ENCODE data around the gene RNU1-4.
"Not testable (repeated sequence)": the region's sequence is repeated elsewhere in the genome, so short reads cannot be mapped to it uniquely, and the experiment has no call there.

The RNU1-4 gene

GRCh38 chr1:16709659-16710087 lies 30.6 kb upstream of the RNU1-4 start:
- DNase-seq, result peak; percentile 60

DNA sequence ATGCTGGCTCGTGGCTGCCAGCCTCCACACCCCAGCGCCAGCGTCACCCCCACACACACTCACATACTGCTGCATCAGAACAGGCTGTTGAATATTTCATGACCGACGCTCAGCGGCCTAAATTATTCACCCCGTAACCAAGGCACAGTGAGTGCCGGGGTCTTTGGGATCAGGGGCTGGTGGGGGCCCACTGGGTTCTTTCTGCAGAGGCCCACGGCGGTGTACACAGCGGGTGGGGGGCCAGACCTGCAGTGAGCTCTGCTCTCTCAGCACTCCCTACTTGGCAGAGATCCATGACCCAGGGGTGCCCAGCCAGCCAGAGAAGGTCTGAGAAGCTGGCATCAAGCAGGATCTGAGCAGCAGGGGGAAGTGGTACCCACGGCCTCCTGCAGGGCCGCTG lies 29.7 kb upstream of the RNU1-4 start:
- not testable (repeated sequence) for DNase-seq

- not testable (repeated sequence) for DNase-seq
Measured at GRCh38 chr1:16712131-16712530, 28.2 kb upstream of the RNU1-4 start.

DNA sequence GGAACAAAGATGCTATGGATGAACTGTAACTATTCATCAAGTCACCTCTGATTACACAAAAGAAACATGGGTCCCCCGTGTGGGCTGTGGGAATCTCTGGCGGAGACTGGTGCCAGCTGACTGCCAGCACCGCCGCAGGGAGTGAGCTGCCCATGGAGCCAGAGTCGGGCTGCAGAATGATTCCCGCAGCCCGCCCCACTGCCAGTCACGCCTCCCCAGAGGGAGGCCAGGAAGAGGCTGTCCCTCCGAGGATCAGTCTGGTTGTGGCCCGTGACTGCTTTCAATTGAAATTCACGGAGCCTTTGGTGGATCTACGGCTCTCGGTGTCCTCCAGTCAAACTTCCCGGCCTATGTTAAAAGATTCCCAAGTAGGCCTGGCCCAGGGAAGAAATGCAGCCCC lies 27.7 kb upstream of the RNU1-4 start:
- DNase-seq, result not testable (repeated sequence)

- DNase-seq, result not testable (repeated sequence)
Measured at GRCh38 chr1:16712984-16713383, 27.3 kb upstream of the RNU1-4 start.

DNA sequence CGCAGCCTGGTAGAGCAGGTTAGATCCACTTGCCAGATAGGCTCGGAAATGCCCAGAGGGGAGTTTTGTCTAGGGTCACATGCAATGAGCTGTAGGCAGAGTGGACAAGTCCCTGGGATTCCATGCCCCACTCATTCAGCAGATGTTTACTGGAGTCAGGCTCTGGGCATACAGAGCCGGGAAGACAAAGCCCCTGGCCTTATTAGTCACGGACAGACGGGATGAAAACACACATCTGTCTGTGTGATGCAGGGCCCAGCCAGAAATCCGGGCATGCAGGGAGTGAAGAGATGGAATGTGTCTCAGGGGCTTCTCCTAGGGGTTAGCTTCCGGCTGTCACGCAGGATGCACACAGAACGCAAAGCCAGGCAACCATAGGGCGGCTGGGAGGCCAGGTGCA lies 26.8 kb upstream of the RNU1-4 start:
- not testable (repeated sequence) for DNase-seq

GRCh38 chr1:16716691-16717335 lies 23.5 kb upstream of the RNU1-4 start:
- DNase-seq, result no peak

DNA sequence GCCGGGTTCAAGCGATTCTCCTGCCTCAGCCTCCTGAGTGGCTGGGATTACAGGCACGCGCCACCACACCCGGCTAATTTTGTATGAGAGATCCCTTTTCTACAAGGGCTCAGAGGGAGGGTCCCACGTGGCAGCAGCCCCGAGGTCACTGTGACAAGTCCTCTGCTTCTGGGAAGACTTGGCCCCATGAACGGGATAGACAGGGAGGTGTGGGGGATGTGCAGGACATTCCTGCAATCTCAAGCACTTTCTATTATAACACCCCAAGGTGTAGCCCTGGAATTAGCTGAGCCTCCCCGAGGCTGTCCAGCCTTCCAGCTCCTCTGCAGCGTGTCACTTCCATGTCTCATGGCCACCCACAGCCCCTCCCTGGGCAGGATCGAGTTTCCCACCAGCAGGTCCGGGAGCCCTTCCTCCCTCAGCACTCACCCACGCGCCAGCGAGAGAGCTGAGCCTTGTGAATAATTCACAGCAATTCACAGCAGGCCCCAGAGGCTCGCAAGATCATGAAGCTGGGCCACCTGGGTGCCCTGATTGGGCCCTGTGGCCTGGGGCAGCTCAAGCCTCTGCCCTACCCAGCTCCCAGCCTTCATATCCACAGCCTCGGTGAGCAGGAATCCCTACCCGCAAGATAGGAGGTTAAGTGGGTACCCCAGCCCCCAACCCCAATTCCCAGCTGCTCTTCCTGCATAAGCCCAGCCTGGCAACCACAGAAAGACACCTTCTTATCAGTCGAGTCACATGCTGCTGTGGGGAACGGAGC lies 22.8 kb upstream of the RNU1-4 start:
- no peak for DNase-seq

DNA sequence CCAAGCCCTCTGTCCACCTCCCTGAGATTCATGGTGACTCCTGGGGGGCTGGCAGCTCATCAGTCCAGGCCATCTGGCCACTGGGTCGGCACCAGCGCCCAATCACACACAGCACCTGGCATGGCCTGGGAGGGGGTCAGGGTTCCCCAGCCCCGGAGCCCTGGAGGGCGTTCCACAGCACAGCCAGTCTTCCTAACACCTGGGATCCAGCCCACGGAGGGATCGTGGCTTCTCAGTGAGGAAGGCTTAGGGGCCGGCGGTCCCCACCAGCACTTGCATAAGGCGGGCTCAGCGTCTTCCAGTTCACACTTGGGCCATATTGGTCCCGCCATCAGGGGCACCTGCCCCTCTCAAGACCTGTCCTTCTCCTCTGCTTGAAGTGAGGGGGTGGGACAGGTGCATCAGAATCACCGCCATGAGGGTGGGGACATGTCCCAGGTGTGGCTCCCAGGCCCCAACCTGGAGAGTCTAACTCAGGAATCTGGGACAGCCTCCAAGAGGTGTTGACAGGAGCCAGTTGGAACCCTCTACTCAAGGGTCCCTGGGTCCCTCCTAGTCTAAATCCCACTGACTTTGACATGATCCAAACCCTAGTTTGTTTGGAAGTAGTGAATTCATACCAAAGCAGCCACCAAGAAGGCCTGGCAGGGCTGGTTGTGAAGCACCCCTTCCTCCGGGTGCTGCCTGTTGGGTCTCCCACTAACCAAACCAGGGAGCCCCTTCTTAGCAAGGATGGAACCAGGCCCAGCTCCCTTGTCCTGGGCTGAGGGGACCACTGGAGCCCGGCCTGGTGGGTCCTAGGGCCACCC lies 22.0 kb upstream of the RNU1-4 start:
- DNase-seq, result not testable (repeated sequence)

DNA sequence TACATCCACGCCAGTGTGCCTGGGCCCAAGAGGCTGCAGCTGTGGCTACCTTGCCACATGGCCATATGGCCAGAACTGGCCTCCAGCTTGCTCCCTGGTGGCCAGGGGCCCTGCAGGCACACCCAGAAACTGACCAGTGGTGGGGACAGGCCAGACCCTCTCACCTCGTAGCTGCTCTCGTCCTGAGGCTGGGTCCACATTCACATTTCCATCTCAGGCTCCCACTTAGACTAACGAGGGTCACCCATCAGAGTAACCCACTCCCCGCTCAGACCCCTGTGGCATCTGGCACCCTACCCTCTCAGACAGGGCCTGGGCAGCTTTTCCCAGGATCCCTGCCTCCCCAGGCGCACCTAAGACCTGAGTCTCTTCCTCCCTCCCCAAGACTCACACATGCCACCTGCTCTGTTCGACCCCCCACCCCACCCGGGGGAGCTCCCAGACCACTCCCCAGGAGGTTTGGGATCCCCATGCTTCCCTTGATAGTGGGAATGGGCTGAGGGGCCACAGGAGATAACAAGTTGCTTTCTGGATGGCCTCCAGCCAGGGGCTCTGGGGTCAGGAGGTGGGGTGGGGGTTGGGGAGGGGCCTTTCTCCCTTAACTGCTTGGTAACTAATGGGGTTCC lies 21.3 kb upstream of the RNU1-4 start:
- no peak for DNase-seq

DNA sequence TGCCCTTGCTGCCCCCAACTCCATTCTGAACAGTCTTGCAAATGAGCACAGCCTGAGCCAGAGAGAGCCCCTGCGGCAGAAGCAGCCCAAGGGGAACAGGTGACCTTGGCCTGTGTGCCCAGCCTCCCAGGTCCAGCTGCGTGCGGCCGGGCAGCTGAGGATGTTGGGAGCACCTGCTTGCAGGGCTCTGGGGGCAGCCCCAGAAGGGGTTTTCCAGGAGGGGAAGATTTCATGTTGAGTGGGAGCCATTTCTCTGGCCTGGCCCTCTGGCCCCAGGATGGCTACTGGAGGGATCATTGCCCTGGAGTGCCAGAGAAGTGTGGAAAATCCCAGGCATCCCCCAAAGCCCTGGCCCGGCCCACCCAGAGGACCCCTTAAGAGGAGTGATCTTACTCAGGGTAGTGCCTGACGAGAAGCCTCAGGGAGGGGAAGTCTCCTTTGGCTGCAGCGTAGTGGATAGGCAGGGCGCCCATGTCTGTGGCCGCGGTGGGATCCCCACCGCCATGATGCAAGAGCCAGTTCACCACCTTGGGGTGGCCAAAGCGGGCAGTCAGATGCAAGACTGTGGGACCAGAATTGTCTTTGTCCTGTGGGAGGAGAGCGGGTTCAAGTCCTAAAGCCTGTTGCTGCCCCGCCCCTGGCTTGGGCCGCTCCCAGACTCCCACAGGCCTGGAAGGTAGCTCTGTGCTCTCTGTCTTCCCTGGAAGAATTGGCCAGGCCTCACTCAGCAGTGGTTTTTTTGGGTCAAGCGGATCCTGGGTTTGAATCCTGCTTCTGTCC lies 20.6 kb upstream of the RNU1-4 start:
- no peak for DNase-seq

- DNase-seq, result no peak
Measured at GRCh38 chr1:16720351-16721223, 19.7 kb upstream of the RNU1-4 start.

DNA sequence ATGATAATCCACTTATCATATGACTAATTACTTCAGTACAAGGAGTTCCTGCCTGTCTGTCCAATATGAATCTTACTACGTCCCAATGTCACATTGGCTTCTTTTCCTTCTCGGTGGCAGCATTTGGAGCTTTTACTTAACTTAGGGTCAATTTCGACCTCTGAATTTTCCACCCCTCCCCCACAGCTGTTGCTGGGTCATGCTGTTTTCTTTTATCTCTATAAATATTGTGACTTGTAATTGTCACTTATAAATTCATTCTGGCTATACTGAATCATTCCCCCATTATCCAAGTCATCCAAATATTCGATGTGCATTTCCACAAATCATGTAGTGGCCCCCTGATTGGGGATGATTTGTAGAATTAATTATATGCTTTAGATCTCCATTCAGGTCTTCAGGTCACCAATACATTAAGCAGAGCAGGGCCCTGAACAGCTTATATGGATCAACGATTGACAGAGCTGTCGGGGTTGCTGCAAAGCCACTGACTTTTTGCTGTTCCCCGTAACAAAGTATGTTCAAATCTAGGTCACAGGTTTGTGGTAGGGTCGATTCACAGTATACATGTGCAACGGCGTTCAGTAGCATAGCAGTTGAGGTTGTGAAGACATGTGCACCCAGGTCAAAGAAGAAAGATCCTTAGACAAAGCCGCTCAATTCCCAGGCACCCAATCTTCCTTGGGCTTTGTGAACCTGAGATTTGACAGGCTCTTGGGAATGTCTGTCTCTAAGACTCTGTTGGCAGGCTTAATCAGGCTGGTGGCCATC lies 18.3 kb upstream of the RNU1-4 start:
- DNase-seq, result no peak

DNA sequence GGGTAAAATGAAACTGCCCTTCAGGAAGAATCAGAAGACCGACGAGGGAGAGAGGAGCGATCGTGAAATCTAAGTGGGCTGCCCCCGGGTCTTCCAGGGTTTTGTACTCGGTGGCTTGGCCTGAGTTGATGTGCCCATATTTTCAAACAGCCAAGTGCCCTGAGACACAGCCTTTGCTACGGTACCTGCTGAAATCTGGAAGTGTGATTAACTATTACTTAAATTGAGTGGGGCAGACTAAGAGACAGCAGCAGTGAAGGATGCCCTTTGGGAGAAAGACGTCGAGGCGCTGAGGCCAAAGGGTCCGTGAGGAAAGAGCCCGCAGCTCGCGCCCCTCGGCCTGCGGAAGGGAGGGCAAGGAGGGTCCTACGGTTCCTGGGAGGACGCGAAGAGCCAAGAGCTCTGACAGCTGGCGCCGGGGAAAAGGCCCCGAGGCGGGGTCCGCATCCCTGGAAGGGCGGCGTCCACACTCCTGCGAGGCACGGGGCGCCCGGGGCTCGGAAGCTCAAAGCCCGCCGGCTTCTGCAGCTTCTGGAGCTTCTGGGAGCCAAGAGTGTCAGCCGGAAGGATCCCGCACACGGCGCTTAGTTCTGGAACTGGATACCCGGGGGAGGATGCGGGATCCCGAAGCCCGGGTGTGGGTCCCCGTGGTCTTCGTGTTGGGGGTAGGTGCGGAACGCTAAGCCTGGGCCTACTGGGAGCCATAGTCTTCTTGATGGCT lies 15.4 kb upstream of the RNU1-4 start:
- no peak for DNase-seq

DNA sequence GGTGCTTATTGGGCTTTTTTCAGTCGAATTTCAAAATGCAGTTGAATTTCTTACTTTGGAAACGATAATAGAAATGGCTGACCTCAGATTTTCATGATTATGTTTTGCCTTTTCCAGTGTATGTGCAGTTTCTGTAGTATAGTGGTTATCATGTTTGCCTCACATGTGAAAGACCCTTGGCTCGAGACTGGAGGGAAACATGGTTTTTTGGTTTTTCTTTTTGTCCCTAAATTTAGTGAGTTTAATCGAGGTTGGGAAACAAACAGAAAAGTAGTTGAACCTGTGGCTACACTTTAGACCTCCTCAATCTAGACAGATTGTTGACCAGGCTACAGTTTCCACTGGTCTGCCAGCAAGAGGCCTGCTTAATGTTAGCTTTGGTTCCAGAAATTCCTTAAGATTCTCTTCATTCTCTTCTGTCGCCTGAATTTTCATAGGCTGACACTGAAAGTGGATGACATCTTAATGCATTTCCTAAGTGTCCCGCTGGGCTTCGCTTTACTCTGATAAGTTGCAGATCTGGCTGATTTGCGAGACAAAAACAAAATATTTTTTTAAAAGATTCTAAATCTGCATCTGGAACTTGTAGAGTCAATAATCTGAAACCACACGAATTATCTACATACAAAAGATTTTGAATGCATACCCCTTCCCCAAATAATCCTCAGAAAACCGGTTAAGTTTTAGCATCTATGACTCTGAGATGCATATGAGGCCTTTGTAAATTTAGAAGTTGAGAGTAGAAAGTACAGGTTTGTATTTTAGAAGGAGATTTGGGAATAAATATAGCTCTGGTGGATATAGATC lies 14.7 kb upstream of the RNU1-4 start:
- DNase-seq, result not testable (repeated sequence)

DNA sequence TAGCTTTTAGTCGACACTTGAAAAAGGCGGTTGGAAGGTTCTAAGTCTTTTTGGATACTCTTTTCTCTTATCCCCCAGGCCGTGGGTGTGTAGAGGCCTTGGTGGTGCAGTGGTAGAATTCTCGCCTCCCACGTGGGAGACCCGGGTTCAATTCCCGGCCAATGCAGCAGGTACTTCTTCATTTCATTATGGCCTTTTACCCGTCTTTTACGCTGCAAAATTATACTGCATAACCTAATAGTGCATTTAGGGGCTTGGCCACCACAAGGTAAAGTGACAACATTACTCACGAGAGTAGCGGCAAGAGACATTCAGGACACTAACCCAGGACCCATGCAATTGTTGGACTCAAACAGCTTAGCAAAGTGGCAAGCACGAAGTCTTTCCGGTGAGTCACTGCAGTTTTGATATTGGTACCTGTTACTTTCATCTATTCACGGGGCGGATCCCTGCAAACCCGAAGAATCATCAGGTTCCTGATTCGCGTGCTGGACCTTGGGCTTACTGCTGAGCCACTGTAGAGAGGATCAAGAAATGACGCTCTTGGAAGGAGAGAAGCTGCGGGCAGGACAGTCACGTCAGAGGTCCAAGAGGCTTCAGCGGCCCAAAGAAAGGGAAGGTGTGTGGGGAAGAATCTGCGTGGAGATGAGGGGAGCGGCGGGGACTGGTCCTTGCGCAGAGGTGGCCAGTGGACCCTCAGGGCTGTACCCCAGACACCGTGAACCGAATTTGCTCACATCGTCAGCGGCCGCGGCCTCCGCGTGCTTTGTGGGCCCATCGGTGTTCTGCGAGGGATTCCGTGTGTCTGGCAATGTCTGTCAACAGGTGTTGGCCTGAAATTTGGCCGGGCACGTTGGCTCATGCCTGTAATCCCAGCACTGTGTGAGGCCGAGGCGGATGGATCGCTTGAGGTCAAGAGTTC lies 12.9 kb upstream of the RNU1-4 start:
- peak; percentile 33 for DNase-seq

DNA sequence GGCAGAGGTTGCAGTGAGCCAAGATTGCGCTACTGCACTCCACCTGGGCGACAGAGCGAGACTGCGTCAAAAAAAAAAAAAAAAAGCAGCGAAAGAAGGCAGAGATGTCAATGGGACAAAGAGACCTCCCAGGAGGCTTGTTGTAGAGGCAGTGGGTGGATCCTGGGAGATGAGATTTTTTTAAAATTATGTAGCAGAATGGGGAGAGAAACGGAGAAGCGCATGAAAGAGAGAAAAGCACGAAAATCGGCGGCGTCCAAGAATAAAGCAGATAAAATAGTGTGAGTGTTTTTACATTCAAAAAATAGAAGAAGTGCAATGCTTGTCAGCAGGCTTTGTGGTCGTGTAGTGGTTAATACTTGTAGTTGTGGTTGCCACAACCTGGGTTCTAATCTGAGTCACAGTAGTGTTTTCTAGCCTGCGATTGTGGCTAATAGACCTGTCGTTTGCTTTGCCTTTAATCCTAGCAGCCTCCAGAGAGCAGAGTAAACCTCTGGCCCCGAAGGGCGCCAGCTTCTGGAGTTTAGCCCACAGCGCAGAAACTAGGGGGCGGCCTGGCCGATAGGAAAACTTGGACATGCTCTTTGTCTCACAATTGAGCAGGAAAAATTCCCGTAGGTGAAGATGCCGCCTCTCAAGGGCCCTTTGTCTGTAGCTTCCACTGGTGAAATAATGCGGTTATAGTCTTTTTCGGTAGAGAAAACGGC lies 11.9 kb upstream of the RNU1-4 start:
- DNase-seq, result not testable (repeated sequence)
